Right lobe of liver (tissue), 6 donors: ENCODE measurements around the gene SLC38A2. TPM values are rescaled to one million over a fixed set of nuclear protein-coding genes. Genes with fewer than 3 reads are reported as not detected.

Experiments
- ATAC-seq, 4 donors: fragments of 200-7000 bp; cut with Tn5 transposase; one replicate each; pipeline ENCODE4 v1.9.1; 2020; ENCODE audit warnings: mild to moderate bottlenecking in 4 of 4, moderate library complexity in 4 of 4
- DNase-seq, 3 donors: peaks; one replicate each; pipeline ENCODE4 v3.0.0-alpha.2; 2020
- H3K27ac ChIP-seq, 3 donors: fragments of 200-600 bp; one replicate each; pipeline ENCODE4 v1.8.0; 2022
- H3K27me3 ChIP-seq, 2 donors: fragments of 200-600 bp; one replicate each; pipeline ENCODE4 v1.8.0; 2022
- H3K36me3 ChIP-seq, 4 donors: fragments of 200-600 bp; sonication (generic) in 1 of 4; one replicate each; pipeline versions ENCODE4 v1.5.1 to v1.8.0; 2017 to 2022; ENCODE audit warnings: control low read depth in 1 of 4
- H3K4me1 ChIP-seq, 4 donors: fragments of 200-600 bp; sonication (generic) in 1 of 4; one replicate each; pipeline versions ENCODE4 v1.5.1 to v1.8.0; 2017 to 2022; ENCODE audit warnings: control low read depth in 1 of 4
- H3K4me3 ChIP-seq, 3 donors: fragments of 200-600 bp; one replicate each; pipeline ENCODE4 v1.8.0; 2022
- H3K9me3 ChIP-seq, 4 donors: fragments of 200-600 bp; sonication (generic) in 1 of 4; one replicate each; pipeline versions ENCODE4 v1.5.1 to v1.8.0; 2017 to 2022; ENCODE audit warnings: control low read depth in 1 of 4
- POLR2A ChIP-seq: fragments of 450-650 bp; IDR thresholded peaks from one replicate; pipeline ENCODE4 v1.6.1; 2017; ENCODE audit warnings: antibody characterized with exemption, mild to moderate bottlenecking
- WGBS: methylation state at CpG from one replicate; pipeline ENCODE4 v1.1.6; 2018; ENCODE audit warnings: low coverage, low lambda C conversion rate; ENCODE audit not compliant: insufficient coverage; ENCODE audit errors: missing lambda C conversion rate; 5-methylcytosine and 5-hydroxymethylcytosine counted together
- intact Hi-C, 2 donors: fragments of 100-400 bp; cut with DNase I; formaldehyde crosslinking; loops; one replicate each; pipeline versions ENCODE4 v1.11.2 to v1.14.1; 2022
- total RNA-seq, 6 experiments: library from RNA; depleted of rRNA in 2 of 6; stranded (reverse); fragments of >200 nt in 2 of 6; fragmentation: NEBNext Ultra II Directional in 3 of 6; extraction: Animal tissue kit (Norgen Biotek cat#: 25700) in 3 of 6; gene quantifications; one replicate each; pipeline versions ENCODE4 v1.1.0 to v1.2.4, GENCODE V29; 2016 to 2023
- TF ChIP-seq, protein P1 (sequence below), 4 donors: fragments of 200-600 bp in 3 of 4; fragments of 450-650 bp in 1 of 4; IDR thresholded peaks; one replicate each; pipeline versions ENCODE4 v1.5.1 to v1.8.0; 2016 to 2022; ENCODE audit warnings: antibody characterized with exemption in 4 of 4, mild to moderate bottlenecking in 2 of 4
- donor health status: DM: no; HTN: yes; CAD: no.
- donor health status: DM: no; HTN: no; CAD: no.
- donor health status: DM: no; HTN: no; CAD: no.
- donor health status: DM: no; HTN: yes; CAD: no.
- donor health status: DM: no; HTN: yes; CAD: no.

SLC38A2 gene
- total RNA-seq, 6 experiments from 2014 or later, result 77.0 to 463 (median 290) TPM

DNA sequence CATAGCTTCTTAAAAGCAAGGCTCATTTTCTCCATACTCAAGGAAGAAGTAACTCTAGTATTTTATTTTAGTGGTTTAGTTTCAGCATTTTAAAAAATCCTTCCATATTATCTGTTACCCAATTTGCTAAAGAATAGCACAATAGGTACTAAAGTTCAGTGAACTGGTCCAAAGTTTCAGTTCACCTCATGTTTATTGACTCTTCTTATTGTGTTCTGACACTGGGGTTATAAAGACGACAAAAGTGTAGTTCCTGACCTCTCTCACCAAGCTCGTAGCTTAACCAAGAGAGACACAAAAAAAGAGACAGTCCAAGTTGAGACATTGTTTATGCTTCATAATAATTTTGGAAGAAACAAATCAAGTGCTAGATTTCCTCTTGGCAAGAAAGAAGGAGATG lies 40.8 kb upstream of the SLC38A2 start:
- no peaks in the 10 kb centered on the region for H3K36me3 ChIP-seq
- ATAC-seq (peak; percentile 73 to 81 (median 74)), DNase-seq (no peak)
- H3K9me3 ChIP-seq, result no peaks in the 10 kb centered on the region
- H3K27me3 ChIP-seq, result no peaks in the 10 kb centered on the region
- peaks cover 0 to 10% (median 0%) of the 10 kb centered on the region in 4 donors for H3K4me1 ChIP-seq
- 9% methylated on average over 2 of the region's 2 CpGs for WGBS
- no peak overlapping the region for H3K4me3 ChIP-seq
- peak overlapping the region in 1 of 3 donors; percentile 20 for H3K27ac ChIP-seq
- TF ChIP-seq, protein P1, sequence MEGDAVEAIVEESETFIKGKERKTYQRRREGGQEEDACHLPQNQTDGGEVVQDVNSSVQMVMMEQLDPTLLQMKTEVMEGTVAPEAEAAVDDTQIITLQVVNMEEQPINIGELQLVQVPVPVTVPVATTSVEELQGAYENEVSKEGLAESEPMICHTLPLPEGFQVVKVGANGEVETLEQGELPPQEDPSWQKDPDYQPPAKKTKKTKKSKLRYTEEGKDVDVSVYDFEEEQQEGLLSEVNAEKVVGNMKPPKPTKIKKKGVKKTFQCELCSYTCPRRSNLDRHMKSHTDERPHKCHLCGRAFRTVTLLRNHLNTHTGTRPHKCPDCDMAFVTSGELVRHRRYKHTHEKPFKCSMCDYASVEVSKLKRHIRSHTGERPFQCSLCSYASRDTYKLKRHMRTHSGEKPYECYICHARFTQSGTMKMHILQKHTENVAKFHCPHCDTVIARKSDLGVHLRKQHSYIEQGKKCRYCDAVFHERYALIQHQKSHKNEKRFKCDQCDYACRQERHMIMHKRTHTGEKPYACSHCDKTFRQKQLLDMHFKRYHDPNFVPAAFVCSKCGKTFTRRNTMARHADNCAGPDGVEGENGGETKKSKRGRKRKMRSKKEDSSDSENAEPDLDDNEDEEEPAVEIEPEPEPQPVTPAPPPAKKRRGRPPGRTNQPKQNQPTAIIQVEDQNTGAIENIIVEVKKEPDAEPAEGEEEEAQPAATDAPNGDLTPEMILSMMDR (IDR thresholded peaks at IDR 0.05), result no peak
- no peak for TF ChIP-seq POLR2A
- intact Hi-C loops, result no loop called here

DNA sequence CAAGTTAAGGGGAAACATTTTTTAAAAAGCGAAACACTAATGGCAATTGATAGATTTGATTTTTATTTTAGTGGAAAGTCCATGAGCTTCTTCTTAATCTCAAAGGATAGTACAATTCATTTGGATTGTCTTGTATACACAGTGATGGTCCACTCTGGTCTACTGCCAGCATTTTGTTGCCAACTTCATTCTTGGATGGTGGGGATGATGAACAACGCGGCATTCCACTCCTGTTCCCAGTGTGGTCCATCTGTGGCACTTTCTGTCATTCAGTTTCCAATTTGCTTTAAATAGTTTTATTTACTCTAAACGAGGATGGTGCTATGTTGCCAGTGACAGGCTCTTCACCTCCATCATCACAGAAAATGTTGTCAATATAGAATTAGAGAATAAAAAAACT lies 40.3 kb upstream of the SLC38A2 start:
- DNase-seq (no peak), ATAC-seq (no peak)
- Histone ChIP-seq H3K27me3 (no peaks in the 10 kb centered on the region), H3K27ac (peak overlapping the region in 1 of 3 donors; percentile 20), H3K4me3 (no peak overlapping the region), H3K36me3 (no peaks in the 10 kb centered on the region), H3K9me3 (no peaks in the 10 kb centered on the region), H3K4me1 (peaks cover 0 to 10% (median 0%) of the 10 kb centered on the region in 4 donors)
- WGBS, result 86% methylated on average over 4 of the region's 4 CpGs
- TF ChIP-seq, protein P1 (IDR thresholded peaks at IDR 0.05), result no peak
- no peak for TF ChIP-seq POLR2A
- intact Hi-C loops, result no loop called here

DNA sequence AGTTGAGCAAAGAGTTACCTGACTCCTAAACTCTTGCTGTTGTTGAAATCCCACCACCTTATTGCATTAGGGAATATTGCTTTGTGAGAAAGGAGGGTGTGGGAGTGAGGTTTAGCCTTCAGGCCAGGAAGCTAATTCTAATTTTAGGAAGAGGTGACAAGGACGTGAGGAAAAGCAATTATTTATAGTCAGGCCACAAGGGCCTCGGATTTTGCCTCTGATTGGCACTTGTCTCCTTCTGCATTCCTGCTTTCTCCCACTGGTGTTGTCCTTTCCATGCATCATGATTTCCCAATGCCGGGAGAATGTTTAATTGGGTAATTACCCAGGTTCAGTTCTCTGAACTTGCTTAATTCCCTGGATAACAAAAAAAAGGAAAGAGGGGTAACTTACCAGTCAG lies 37.9 kb upstream of the SLC38A2 start:
- Histone ChIP-seq H3K27ac (peak overlapping the region in 1 of 3 donors; percentile 39), H3K27me3 (no peaks in the 10 kb centered on the region), H3K9me3 (no peaks in the 10 kb centered on the region), H3K36me3 (no peaks in the 10 kb centered on the region), H3K4me3 (no peak overlapping the region), H3K4me1 (peaks cover 0 to 10% (median 0%) of the 10 kb centered on the region in 4 donors)
- ATAC-seq (peak; percentile 65 to 83 (median 71)), DNase-seq (no peak)
- WGBS, result 17% methylated on average over 3 of the region's 3 CpGs
- TF ChIP-seq POLR2A, result no peak
- TF ChIP-seq, protein P1 (IDR thresholded peaks at IDR 0.05), result no peak
- intact Hi-C loops, result no loop called here

DNA sequence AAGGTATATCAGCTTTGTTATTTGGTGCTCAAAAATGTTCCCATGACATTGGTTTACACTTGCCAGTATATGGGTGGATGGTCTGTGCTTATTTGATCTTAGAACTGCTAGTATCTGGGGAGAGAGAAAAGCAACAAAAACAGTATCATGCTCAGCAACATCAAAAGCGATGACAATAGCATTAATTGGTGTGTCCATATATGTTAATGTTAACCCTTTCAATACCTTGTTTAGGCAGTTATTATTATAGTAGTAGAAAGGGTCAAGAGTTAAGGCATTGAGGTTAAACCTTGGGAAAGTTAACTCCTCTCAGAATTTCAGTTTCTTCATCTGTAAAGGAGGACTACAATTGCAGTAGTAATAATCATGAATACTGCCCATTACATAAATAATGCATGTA lies 37.4 kb upstream of the SLC38A2 start:
- Histone ChIP-seq H3K27ac (peak overlapping the region in 1 of 3 donors; percentile 39), H3K9me3 (no peaks in the 10 kb centered on the region), H3K4me1 (peaks cover 0 to 10% (median 0%) of the 10 kb centered on the region in 4 donors), H3K27me3 (no peaks in the 10 kb centered on the region), H3K4me3 (no peak overlapping the region), H3K36me3 (no peaks in the 10 kb centered on the region)
- no peak for TF ChIP-seq POLR2A
- TF ChIP-seq, protein P1 (IDR thresholded peaks at IDR 0.05), result no peak
- 57% methylated on average over 1 of the region's 1 CpG for WGBS
- DNase-seq, result no peak
- intact Hi-C loops, result no loop called here
- no peak for ATAC-seq

DNA sequence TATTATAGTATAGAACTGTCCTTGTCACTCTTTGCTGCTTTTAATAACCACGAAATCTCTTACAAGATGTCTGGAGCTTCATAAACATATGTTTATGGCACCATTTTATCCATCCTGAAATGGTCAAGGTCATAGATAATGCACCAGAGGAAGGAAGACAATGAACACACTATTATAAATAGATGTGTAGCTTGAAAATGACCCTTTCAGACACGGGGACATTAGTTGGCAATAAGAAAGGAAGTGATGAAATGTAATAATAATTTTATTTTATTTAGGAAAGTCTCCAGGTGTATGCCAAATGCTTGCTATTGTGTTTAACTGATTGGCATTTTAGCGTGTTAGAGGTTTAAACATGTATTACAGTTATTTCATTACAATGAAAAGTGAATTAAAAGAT lies 36.8 kb upstream of the SLC38A2 start:
- H3K27me3 ChIP-seq, result no peaks in the 10 kb centered on the region
- 45% methylated on average over 3 of the region's 3 CpGs for WGBS

More for the DNA sequence above, 36.8 kb upstream of the SLC38A2 start:
- Histone ChIP-seq H3K36me3 (no peaks in the 10 kb centered on the region), H3K27ac (no peak overlapping the region), H3K4me3 (no peak overlapping the region), H3K4me1 (peaks cover 0 to 10% (median 0%) of the 10 kb centered on the region in 4 donors), H3K9me3 (no peaks in the 10 kb centered on the region)
- intact Hi-C loops, result no loop called here
- DNase-seq (no peak), ATAC-seq (peak in 1 of 4 donors; percentile 43)
- TF ChIP-seq, protein P1 (IDR thresholded peaks at IDR 0.05), result no peak
- TF ChIP-seq POLR2A, result no peak
